H1 (cell line): ENCODE results near the gene TTC28. TPM values are rescaled to one million over a fixed set of nuclear protein-coding genes. Genes with fewer than 3 reads are reported as not detected.
A peak's percentile ranks its signal among the peaks of the same experiment; 100 is the strongest.

Experiments
- CTCF ChIA-PET: fragments of 300-600 bp; sonication (Branson Sonifier 250); formaldehyde crosslinking; loops from one replicate; lab custom pipeline; 2021; ENCODE audit not compliant: partially characterized antibody; lab: Charles Lee
- POLR2A ChIA-PET: fragments of 300-600 bp; sonication (Branson Sonifier 250); formaldehyde crosslinking; loops from one replicate; lab custom pipeline; 2021; ENCODE audit warnings: inconsistent platforms; ENCODE audit not compliant: partially characterized antibody; lab: Charles Lee
- DNase-seq, 2 experiments: peaks; one replicate each; pipeline versions ENCODE4 v3.0.0 to v3.0.0-alpha.2; 2010 to 2022; ENCODE audit warnings: low spot score in 2 of 2, low read depth in 1 of 2, mixed read lengths in 1 of 2
- FAIRE-seq: peaks from 2 replicates; lab custom pipeline; 2011; peaks lifted over from hg19 to GRCh38; lab: Jason Lieb, UNC
- H2AFZ ChIP-seq: 2 replicates; pipeline ENCODE4 v1.8.1; 2012; ENCODE audit warnings: low read length, inconsistent platforms
- H2AK5ac ChIP-seq: 2 replicates; pipeline ENCODE4 v1.6.1; 2013; ENCODE audit warnings: low read depth, low read length
- H2BK120ac ChIP-seq: replicated peaks from 2 replicates; pipeline ENCODE3; 2013; ENCODE audit warnings: low read depth, low read length, inconsistent platforms
- H2BK12ac ChIP-seq: 2 replicates; pipeline ENCODE4 v1.6.1; 2013; ENCODE audit warnings: low read depth, low read length
- H2BK15ac ChIP-seq: 2 replicates; pipeline ENCODE4 v1.6.1; 2013; ENCODE audit warnings: low read length
- H2BK20ac ChIP-seq: 2 replicates; pipeline ENCODE4 v1.6.1; 2013; ENCODE audit warnings: low read length
- H2BK5ac ChIP-seq: 2 replicates; pipeline ENCODE4 v1.6.1; 2013; ENCODE audit warnings: low read depth, low read length
- H3K14ac ChIP-seq: 2 replicates; pipeline ENCODE4 v1.6.1; 2013; ENCODE audit warnings: inconsistent platforms; ENCODE audit not compliant: insufficient read length
- H3K18ac ChIP-seq: 2 replicates; pipeline ENCODE4 v1.6.1; 2013; ENCODE audit warnings: low read length; ENCODE audit errors: extremely low read depth
- H3K23ac ChIP-seq: 2 replicates; pipeline ENCODE4 v1.6.1; 2013; ENCODE audit warnings: inconsistent platforms; ENCODE audit not compliant: insufficient read length
- H3K23me2 ChIP-seq: 2 replicates; pipeline ENCODE4 v1.6.1; 2013; ENCODE audit warnings: low read depth, low read length
- H3K27ac ChIP-seq: 2 replicates; pipeline ENCODE4 v1.6.1; 2011; ENCODE audit warnings: low read depth, low read length, inconsistent platforms
- H3K27me3 ChIP-seq, 4 experiments: replicated peaks in 1 of 4; 1 replicate in 1 of 4; 2 replicates in 3 of 4; pipeline versions ENCODE4 v1.6.1 to v1.8.1; 2011 to 2013; ENCODE audit warnings: low read length in 3 of 4, mild to moderate bottlenecking in 3 of 4, inconsistent platforms in 2 of 4, mixed read lengths in 2 of 4, moderate library complexity in 1 of 4; ENCODE audit not compliant: control insufficient read depth in 3 of 4, insufficient read depth in 3 of 4; ENCODE audit errors: extremely low read depth in 1 of 4
- H3K36me3 ChIP-seq, 4 experiments: 2 replicates each; pipeline versions ENCODE4 v1.6.1 to v1.8.1; 2011 to 2013; ENCODE audit warnings: mild to moderate bottlenecking in 4 of 4, low read length in 3 of 4, moderate library complexity in 2 of 4, control low read depth in 1 of 4, inconsistent platforms in 1 of 4; ENCODE audit not compliant: insufficient read depth in 4 of 4, control insufficient read depth in 2 of 4
- H3K4ac ChIP-seq: replicated peaks from 2 replicates; pipeline ENCODE3; 2013; ENCODE audit warnings: low read length, low read depth, mixed read lengths, inconsistent platforms; ENCODE audit not compliant: insufficient read length
- H3K4me1 ChIP-seq, 4 experiments: replicated peaks in 1 of 4; 1 replicate in 1 of 4; 2 replicates in 3 of 4; pipeline versions ENCODE4 v1.6.1 to v1.8.1; 2011 to 2013; ENCODE audit warnings: low read length in 3 of 4, inconsistent platforms in 2 of 4, mixed read lengths in 1 of 4; ENCODE audit not compliant: insufficient read depth in 4 of 4, control insufficient read depth in 3 of 4
- H3K4me2 ChIP-seq, 2 experiments: 2 replicates each; pipeline versions ENCODE4 v1.6.1 to v1.8.1; 2011 to 2013; ENCODE audit warnings: low read depth in 2 of 2, low read length in 2 of 2, control low read depth in 1 of 2, inconsistent platforms in 1 of 2, mild to moderate bottlenecking in 1 of 2; ENCODE audit not compliant: insufficient read depth in 1 of 2
- H3K4me3 ChIP-seq, 4 experiments: fragments of 200-600, 300-600 bp in 1 of 4; sonication (generic), shearing (Covaris generic), sonication (Bioruptor Twin) in 1 of 4; 2 replicates each; pipeline versions ENCODE4 v1.5.1 to v1.8.1; 2011 to 2016; ENCODE audit warnings: low read length in 4 of 4, low read depth in 3 of 4, control low read depth in 2 of 4, inconsistent platforms in 2 of 4, mild to moderate bottlenecking in 2 of 4, mixed read lengths in 1 of 4, moderate library complexity in 1 of 4; ENCODE audit not compliant: insufficient read depth in 2 of 4; ENCODE audit errors: extremely low read depth in 1 of 4
- H3K56ac ChIP-seq: replicated peaks from 2 replicates; pipeline ENCODE3; 2013; ENCODE audit warnings: low read depth, mild to moderate bottlenecking, mixed read lengths, low read length, inconsistent platforms; ENCODE audit not compliant: insufficient read length
- H3K79me1 ChIP-seq: 2 replicates; pipeline ENCODE4 v1.6.1; 2013; ENCODE audit warnings: low read depth, low read length, control low read depth
- H3K79me2 ChIP-seq, 2 experiments: 2 replicates each; pipeline versions ENCODE4 v1.6.1 to v1.8.1; 2012 to 2013; ENCODE audit warnings: low read length in 2 of 2, mild to moderate bottlenecking in 2 of 2, inconsistent platforms in 1 of 2; ENCODE audit not compliant: insufficient read depth in 2 of 2, control insufficient read depth in 1 of 2
- H3K9ac ChIP-seq, 4 experiments: replicated peaks in 1 of 4; 1 replicate in 1 of 4; 2 replicates in 3 of 4; pipeline versions ENCODE4 v1.6.1 to v1.8.1; 2011 to 2013; ENCODE audit warnings: low read depth in 3 of 4, low read length in 3 of 4, control low read depth in 2 of 4, mild to moderate bottlenecking in 2 of 4, moderate library complexity in 2 of 4, inconsistent platforms in 1 of 4; ENCODE audit errors: extremely low read depth in 1 of 4
- H3K9me3 ChIP-seq, 2 experiments: 2 replicates each; pipeline versions ENCODE4 v1.6.1 to v1.8.1; 2012 to 2013; ENCODE audit warnings: mild to moderate bottlenecking in 2 of 2, moderate library complexity in 2 of 2, control low read depth in 1 of 2, inconsistent platforms in 1 of 2, low read depth in 1 of 2, low read length in 1 of 2, mixed read lengths in 1 of 2; ENCODE audit not compliant: insufficient read depth in 2 of 2
- H4K20me1 ChIP-seq, 2 experiments: replicated peaks in 1 of 2; 2 replicates each; pipeline versions ENCODE3 to v1.8.1; 2011 to 2013; ENCODE audit warnings: inconsistent platforms in 2 of 2, low read length in 2 of 2, mild to moderate bottlenecking in 1 of 2; ENCODE audit not compliant: insufficient read depth in 2 of 2, control insufficient read depth in 1 of 2
- H4K5ac ChIP-seq: 2 replicates; pipeline ENCODE4 v1.6.1; 2013; ENCODE audit warnings: low read length, low read depth, mixed read lengths, inconsistent platforms; ENCODE audit not compliant: insufficient read length
- H4K8ac ChIP-seq: 2 replicates; pipeline ENCODE4 v1.8.0; 2013; ENCODE audit warnings: mild to moderate bottlenecking, moderate library complexity, low read length, inconsistent platforms; ENCODE audit not compliant: insufficient read depth; ENCODE audit errors: extremely low read depth
- H4K91ac ChIP-seq: replicated peaks from 2 replicates; pipeline ENCODE3; 2013; ENCODE audit warnings: low read length, mixed read lengths, inconsistent platforms; ENCODE audit not compliant: insufficient read length
- CEBPB ChIP-seq: IDR thresholded peaks from 2 replicates; pipeline ENCODE4 v1.6.1; 2012; ENCODE audit warnings: low read depth, low read length
- CHD1 ChIP-seq: IDR thresholded peaks from 2 replicates; pipeline ENCODE4 v1.6.1; 2012; ENCODE audit warnings: low read depth, low read length, improper control_type of control experiment
- FOSL1 ChIP-seq: IDR thresholded peaks from 2 replicates; pipeline ENCODE4 v1.6.1; 2011; ENCODE audit warnings: mild to moderate bottlenecking, low read depth, low read length, moderate library complexity; ENCODE audit not compliant: insufficient read depth
- GABPA ChIP-seq: IDR thresholded peaks from 2 replicates; pipeline ENCODE4 v1.6.1; 2011; ENCODE audit warnings: mild to moderate bottlenecking, low read length, moderate library complexity, borderline replicate concordance; ENCODE audit not compliant: insufficient read depth
- POLR2A ChIP-seq, 2 experiments: IDR thresholded peaks; 1 replicate in 1 of 2; 2 replicates in 1 of 2; pipeline ENCODE4 v1.6.1; 2011; ENCODE audit warnings: low read depth in 2 of 2, low read length in 2 of 2, mild to moderate bottlenecking in 2 of 2; ENCODE audit errors: control extremely low read depth in 1 of 2
- POU5F1 ChIP-seq: IDR thresholded peaks from 2 replicates; pipeline ENCODE4 v1.6.1; 2011; ENCODE audit warnings: low read depth, mild to moderate bottlenecking, low read length, moderate library complexity
- SUZ12 ChIP-seq: fragments of 200-600 bp; sonication (generic); IDR thresholded peaks from 2 replicates; pipeline ENCODE4 v1.6.1; 2012; ENCODE audit warnings: mild to moderate bottlenecking, inconsistent platforms, low read length, moderate library complexity, mixed read lengths
- WGBS, 2 experiments: shearing (Covaris generic) in 1 of 2; methylation state at CpG; one replicate each; pipeline versions ENCODE4 v1.1.6 to v1.1.7; 2013 to 2015; ENCODE audit warnings: low lambda C conversion rate in 2 of 2, mixed read lengths in 2 of 2, inconsistent platforms in 1 of 2, low coverage in 1 of 2, missing lambda C conversion rate in 1 of 2; ENCODE audit not compliant: insufficient replicate concordance in 2 of 2, insufficient coverage in 1 of 2, insufficient read length in 1 of 2; ENCODE audit errors: extremely low coverage in 1 of 2, missing lambda C conversion rate in 1 of 2; 5-methylcytosine and 5-hydroxymethylcytosine counted together
- polyA plus RNA-seq, 7 experiments: library from polyadenylated mRNA; depleted of rRNA in 3 of 7; stranded (reverse) in 5 of 7; unstranded in 2 of 7; fragments of >200 nt in 5 of 7; fragments of 200-250 nt in 2 of 7; gene quantifications; 1 replicate in 5 of 7; 2 replicates in 1 of 7; 4 replicates in 1 of 7; pipeline versions ENCODE4 v1.2.1 to v1.2.3, GENCODE V29; 2011 to 2013; ENCODE audit warnings: missing spikeins in 2 of 7, mixed read lengths in 2 of 7
- total RNA-seq: library from RNA; stranded (reverse); fragmentation: NEBNext Ultra II Directional; extraction: Animal tissue kit (Norgen Biotek cat#: 25700); gene quantifications from 2 replicates; pipeline ENCODE4 v1.2.1, GENCODE V29; 2021
- TF ChIP-seq, protein P1 (sequence below), 3 experiments: IDR thresholded peaks; 1 replicate in 2 of 3; 2 replicates in 1 of 3; pipeline versions ENCODE4 v1.5.1 to v1.6.1; 2011; ENCODE audit warnings: low read length in 3 of 3, mild to moderate bottlenecking in 3 of 3, inconsistent platforms in 2 of 3, low read depth in 1 of 3, moderate library complexity in 1 of 3; ENCODE audit not compliant: insufficient read depth in 1 of 3; ENCODE audit errors: control extremely low read depth in 1 of 3

The TTC28 gene
- total and polyA plus RNA-seq, 2 of the 8 experiments (the other 6 are each of a cell fraction or from before 2014, with no cell fraction given) = 2.6 to 12.6 TPM

DNA sequence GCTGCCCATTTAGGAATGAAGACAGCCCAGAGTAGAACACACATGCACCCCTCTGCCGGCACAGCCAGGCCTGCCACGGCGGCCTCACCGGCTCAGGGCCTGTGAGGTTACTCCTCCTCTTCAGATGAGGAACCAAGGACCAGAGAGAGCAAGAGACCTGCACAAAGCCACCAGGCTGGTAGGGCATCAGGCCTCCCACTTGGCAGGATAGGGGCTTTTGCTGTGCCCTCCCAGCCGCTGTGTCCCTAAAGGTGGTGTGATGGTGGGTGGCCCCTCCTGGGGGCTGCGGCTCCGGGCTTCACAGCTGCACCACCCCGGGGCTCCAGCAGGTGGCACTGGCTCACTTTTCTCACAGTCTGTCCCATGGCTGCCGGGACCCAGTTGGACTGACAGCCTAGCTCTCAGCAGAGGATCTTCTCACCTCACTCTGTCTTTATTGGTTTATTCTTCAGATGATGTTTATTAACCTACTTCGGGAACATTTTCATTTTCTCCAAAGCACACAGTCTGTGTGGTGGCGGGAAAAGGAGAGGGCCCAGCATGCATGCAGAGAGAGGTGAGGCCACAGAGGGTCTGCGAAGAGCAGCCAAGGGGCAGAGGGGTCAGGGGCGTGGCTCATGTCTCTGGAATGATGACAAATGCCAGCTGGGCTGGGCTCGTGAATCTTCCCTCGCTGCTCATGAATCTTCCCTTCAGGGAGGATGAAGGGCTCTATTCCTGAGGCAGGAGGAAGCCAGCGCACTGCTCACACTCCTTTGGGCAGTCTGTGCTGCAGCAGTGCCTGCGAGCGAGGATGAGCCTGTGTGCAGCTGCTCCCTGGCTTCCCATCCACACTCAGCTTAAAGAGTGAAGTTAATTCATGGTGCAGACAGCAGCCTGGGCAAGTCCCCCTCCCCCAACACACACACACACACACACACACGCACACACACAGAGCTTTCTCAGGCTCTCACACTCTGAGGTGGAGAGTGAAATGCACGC, 659.5 kb downstream of the TTC28 start:
- Histone ChIP-seq H3K18ac (0 out of 2 replicates have a peak overlapping the region, but pooled peaks have one; percentile 60), H3K14ac (no peak overlapping the region), H3K4ac (no peak overlapping the region), H2AFZ (no peak overlapping the region), H3K36me3 (no peaks in the 10 kb centered on the region), H2AK5ac (no peak overlapping the region), H3K79me2 (no peaks in the 10 kb centered on the region), H4K91ac (no peak overlapping the region), H2BK120ac (no peak overlapping the region), H4K20me1 (peaks cover 0 to 1% of the 10 kb centered on the region in 2 experiments), H3K27me3 (no peaks in the 10 kb centered on the region), H3K9me3 (no peaks in the 10 kb centered on the region), H3K27ac (no peak overlapping the region), H3K79me1 (no peaks in the 10 kb centered on the region), H3K4me1 (peaks cover 0 to 6% (median under 1%) of the 10 kb centered on the region in 4 experiments; a peak in 3 of 7 replicates), H3K4me3 (no peak overlapping the region), H3K9ac (no peak overlapping the region; a peak in 1 of 7 replicates), H4K5ac (no peak overlapping the region), H3K23ac (no peak overlapping the region), H3K56ac (no peak overlapping the region), H2BK15ac (0 out of 2 replicates have a peak overlapping the region, but pooled peaks have one; percentile 72), H3K4me2 (peak overlapping the region in 1 of 2 experiments; percentile 7; a peak in 1 of 4 replicates), H2BK5ac (0 out of 2 replicates have a peak overlapping the region, but pooled peaks have one; percentile 4), H3K23me2 (no peaks in the 10 kb centered on the region), H4K8ac (peak overlapping the region; percentile 4; the same call in 1 of the 2 replicates), H2BK20ac (0 out of 2 replicates have a peak overlapping the region, but pooled peaks have one; percentile 48), H2BK12ac (peak overlapping the region; percentile 60; the same call in 1 of the 2 replicates)
- DNase-seq (peak; percentile 34 to 97), FAIRE-seq (peak; percentile 88)
- WGBS, 2 experiments = 60% methylated on average over 20 of the region's 20 CpGs; no CpG with 5 or more reads in 1 of the 2 experiments
- CTCF ChIA-PET = interaction anchor here (0.5 to 5.3 kb wide), 39 partner anchors 9 to 1168 kb away, joined by 3 to 48 read pairs (median 4); no protein-coding TSS in a partner anchor
- POLR2A ChIA-PET = interaction anchor here (0.6 to 0.9 kb wide), 3 partner anchors 10 to 809 kb away, joined by 3 read pairs; no protein-coding TSS in a partner anchor
- TF ChIP-seq POU5F1 (no peak), GABPA (peak; percentile 23; the same call in 1 of the 2 replicates), FOSL1 (no peak), CEBPB (no peak), SUZ12 (no peak), POLR2A (IDR thresholded peaks at IDR 0.05; ENCODE audit: control extremely low read depth in 1 of 2, low read depth in 2 of 2, low read length in 2 of 2) (no peak), CHD1 (no peak)
- TF ChIP-seq, protein P1, sequence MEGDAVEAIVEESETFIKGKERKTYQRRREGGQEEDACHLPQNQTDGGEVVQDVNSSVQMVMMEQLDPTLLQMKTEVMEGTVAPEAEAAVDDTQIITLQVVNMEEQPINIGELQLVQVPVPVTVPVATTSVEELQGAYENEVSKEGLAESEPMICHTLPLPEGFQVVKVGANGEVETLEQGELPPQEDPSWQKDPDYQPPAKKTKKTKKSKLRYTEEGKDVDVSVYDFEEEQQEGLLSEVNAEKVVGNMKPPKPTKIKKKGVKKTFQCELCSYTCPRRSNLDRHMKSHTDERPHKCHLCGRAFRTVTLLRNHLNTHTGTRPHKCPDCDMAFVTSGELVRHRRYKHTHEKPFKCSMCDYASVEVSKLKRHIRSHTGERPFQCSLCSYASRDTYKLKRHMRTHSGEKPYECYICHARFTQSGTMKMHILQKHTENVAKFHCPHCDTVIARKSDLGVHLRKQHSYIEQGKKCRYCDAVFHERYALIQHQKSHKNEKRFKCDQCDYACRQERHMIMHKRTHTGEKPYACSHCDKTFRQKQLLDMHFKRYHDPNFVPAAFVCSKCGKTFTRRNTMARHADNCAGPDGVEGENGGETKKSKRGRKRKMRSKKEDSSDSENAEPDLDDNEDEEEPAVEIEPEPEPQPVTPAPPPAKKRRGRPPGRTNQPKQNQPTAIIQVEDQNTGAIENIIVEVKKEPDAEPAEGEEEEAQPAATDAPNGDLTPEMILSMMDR (IDR thresholded peaks at IDR 0.05; ENCODE audit: control extremely low read depth in 1 of 3, insufficient read depth in 1 of 3, low read depth in 1 of 3, low read length in 3 of 3) = peak; percentile 85 to 92 (median 88)
